HG03025 (cell line): Measurements from ENCODE around the gene ERBB4.
A peak's percentile ranks its signal among the peaks of the same experiment; 100 is the strongest.
"Not testable (repeated sequence)": the region's sequence is repeated elsewhere in the genome, so short reads cannot be mapped to it uniquely, and the experiment has no call there.

Source experiments
- ATAC-seq: cut with Tn5 transposase; IDR thresholded peaks from one replicate; pipeline ENCODE4 v1.9.1; 2021; ENCODE audit warnings: mild to moderate bottlenecking, moderate library complexity; ENCODE audit not compliant: unreplicated experiment, low FRiP score

The ERBB4 gene

DNA sequence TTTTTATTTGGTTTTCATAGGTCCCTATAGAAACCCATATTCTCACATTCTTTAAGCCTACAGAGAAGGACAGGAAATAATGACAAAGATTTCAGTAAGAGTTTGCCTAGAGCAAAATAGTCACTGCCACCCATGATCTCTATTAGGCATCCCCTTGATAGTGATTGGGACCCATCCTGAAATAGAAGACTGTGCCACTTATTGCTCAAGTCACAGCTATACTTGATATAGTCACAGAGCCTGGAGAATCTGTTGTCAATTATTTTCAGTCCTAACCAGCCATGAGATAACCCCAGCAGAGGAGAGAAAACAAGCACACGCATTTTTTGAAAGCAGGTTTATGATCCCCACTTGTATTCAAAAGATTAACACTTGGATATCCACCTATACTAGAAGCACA is 8.2 kb downstream of the ERBB4 start:
- ATAC-seq: no peak

DNA sequence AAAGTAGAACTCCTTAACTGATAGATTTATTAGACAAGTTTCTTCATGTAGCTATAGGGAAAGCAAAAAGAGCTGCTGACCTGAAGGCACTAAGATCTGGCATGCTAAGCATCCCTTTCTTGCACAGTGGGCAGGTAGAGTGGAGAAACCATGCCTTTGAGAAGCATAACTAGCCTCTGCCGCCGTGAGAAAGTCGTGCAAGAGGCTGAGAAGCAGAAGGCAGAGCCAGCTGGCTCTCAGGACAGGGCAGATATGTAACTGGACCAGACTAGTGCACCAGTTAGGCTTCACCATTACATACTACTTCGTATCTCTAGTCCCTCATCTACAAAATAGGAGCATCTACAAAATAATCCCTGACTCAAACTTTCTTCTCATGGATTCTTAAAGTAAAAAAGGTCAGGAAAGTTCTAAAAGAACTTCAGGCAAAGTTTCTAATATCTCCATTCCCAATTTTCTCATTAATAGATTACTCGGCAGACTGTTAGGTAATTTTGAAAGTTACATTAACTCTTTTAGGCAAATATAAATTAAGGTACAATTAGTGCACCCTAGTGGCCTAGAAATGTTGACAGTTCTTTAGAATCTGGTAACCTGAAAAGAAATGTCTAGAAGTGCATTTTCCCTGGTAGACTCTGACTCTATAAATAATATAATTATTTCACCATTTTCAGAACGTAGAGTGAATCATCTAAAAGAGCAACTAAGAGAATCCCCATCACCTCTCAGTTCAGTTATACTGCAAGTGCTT is 10.3 kb downstream of the ERBB4 start:
- ATAC-seq: no peak

DNA sequence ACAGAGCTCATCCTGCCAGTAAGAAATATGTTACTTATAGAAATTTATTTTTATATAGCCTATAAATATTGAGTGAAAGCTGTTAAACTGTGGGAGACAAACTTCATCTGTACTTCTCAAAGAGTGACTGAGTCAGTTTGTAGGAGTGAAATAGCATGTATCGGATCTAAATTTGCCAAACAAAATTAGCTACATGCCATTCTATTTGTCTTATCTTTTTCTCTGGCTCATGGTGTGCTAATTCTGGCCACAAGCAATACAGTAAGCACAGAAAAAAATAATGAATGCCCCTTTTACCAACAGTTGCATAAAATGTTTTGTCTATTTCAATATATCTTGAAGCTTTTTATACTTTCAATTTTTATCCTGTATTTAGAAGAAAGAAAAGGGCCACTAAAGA is 12.5 kb downstream of the ERBB4 start:
- no peak for ATAC-seq

DNA sequence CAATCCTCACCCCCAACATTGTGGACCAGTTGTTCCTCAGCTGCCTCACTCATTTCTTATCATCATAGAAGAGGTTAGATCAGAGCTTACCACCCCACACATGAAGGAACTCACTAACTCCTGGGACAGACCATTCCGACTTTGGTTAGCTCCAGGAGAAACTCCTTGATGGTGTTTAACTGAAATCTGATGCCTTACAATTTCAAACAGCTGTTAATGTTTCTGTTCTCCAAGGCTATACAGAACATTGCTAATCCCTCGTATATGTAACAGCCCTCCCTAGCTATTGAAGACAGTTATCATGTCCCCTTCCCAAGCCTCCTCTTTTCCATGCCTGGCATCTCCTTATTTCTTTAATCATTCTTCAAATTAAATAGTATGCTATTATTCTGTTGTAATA is 14.8 kb downstream of the ERBB4 start:
- ATAC-seq: no peak

DNA sequence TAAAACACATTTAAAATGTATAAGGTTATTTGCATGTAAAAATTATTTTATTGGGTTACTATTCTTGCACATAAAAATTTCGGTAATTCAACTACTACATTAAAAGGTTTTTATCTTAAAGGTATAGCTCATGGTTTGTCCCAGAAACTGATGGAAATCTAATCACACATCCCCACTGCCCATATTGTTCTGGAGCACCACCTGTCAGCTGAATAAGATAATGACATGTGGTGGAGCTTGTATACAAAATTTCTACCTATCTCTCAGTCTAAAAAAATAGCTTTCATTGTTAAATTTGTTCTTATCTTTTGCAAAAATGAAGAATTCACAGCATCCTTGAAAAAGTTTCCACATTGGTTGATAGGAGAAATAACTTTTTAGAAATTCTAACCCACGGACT is 18.3 kb downstream of the ERBB4 start:
- no peak for ATAC-seq

DNA sequence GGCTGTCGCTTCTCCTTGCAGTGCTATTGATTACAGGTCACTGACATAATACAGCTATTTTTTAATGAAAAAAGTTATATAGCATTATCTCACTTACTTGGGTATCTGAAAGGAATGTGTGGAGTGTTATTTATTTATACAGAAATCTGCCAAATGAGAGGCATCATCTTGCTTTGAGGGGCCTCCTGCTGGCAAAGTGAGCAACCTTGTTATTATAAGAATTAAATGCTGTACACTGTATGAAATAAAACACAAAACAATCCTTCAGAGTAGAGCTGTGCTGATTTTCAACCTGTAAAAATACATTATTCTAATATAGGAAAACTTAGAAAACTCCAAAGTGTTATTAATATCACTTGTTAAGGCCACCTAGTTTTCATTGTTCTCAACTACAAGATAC is 20.9 kb downstream of the ERBB4 start:
- no peak for ATAC-seq

DNA sequence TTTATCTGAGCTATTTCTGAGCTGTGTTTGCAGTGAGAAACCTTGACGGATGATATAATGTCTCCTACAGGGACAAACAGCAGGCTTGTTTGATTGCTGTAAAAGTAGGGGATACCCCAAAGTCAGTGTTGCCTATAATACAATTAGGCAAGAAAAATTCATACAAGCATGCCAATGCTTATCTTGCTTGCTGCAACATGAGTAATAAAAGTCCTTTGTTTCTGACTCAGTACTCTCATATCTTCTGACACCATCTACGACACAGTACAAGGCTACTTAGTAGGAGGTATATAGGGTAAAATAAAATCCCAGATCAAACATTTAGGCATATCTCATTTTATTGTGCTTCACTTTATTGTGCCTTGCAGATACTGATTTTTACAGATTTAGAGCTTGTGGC is 33.0 kb downstream of the ERBB4 start:
- ATAC-seq: peak; percentile 70

DNA sequence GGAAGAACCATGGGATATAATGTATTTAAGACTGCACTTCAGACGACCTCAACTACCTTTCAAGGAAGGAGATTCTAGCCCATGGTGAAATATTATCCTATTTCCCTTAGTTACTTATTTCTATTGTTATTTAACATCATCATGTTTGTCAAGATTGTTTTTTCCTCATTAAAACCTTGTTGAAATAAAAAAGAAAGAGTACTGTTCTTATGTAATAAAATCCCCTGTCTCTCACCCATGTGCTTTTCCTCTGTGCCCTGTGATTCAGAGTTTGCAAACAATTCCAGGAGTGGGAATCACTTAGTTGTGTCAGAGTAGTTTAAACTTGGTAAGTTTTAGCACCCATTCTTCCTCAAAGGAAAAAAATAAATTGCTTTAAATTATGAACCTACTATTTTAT is 43.6 kb downstream of the ERBB4 start:
- ATAC-seq: no peak

DNA sequence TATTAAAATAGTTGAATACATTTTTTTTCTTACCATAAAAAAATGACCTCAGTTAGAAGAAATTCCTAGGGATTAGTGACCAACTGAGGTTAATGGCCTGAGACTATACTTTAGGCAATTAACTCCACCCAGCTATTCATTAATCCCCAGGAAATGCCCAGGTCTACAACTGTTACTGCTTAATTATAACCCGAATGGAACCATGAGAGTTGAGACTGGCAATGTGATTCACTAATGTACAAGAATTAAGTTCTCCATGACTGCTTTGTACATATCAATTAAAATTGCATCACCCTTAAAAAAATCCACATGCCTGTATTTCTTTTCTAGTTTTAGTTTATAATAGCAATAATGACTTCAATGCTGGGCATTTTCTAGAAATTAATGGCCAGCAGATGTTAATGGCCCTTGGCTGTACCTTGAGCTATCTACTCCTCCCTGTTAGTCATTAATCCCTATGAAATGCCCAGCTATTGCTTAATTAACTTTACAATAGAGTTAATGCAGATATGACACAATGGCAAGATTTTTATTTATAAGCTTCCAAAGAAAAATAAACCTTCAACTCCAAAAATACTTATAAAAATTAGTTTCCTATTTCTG is 44.1 kb downstream of the ERBB4 start:
- no peak for ATAC-seq

DNA sequence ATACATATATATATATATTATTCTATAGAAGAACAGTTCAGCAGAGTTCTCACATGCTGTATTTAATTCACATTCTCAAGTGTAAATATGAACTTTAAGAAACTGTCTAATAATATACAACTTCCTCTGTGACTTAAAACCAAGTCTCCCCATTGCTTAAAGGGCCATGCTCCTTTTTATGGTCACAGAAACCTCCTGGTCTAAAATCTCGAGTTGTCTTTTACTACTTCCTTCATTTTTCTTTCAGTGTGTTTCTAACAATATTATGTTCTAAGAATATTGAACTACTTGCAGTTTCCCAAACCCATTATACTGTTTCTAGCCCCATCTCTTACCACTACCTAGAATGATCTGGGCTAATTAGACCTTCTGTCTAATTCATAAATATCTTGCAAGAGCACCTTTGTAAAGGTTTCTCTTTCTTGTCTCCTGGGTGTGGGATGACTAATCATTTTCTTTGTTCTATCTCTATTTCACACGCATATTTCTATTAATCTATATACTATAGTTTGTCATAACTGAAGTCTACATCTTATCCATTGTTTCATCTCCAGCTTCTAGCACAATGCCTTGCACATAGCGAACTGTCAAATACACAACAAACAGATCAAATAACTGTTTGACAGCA is 48.8 kb downstream of the ERBB4 start:
- peak; percentile 92 for ATAC-seq

DNA sequence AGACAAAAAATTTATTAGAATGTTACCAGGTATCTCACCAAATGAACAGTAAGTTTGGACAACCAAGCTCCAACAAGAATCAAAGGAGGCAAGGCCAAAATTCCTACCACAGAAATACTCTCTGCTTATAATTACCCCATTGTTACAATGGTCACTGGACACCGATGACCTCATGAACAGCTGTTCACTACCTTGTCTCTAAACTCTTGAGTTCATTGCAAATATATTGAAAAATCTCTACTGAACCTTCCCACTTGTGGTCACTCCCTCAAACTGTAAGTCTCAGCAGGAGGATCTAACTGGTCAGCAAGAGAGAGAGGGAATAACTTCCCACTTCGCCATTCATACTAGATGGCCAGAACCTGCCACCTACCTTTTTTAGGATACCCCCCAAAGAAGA is 50.0 kb downstream of the ERBB4 start:
- ATAC-seq: no peak

DNA sequence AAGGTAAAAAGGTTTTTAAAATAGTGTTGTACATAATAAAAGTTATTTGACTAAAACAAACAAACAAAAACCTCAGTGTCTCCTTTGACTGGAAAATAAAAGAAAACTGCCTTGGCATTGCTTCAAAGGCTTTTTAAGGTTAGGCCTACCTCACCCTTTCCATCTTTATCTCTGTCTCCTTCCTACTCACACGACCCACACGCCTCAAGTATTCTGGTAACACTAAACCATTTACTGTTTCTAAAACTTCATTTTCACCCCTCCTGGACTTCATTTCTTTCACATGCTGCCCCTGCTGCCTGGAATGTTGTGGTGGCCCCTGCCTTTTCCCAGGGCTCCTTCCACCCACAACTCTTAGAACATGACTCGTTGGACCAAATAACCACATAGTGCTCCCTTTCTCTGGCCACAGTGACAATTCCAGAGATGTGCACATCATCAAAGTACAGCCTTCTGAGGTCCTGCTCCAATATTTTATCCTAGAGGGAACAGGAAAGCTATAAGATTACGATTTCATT is 54.0 kb downstream of the ERBB4 start:
- no peak for ATAC-seq

DNA sequence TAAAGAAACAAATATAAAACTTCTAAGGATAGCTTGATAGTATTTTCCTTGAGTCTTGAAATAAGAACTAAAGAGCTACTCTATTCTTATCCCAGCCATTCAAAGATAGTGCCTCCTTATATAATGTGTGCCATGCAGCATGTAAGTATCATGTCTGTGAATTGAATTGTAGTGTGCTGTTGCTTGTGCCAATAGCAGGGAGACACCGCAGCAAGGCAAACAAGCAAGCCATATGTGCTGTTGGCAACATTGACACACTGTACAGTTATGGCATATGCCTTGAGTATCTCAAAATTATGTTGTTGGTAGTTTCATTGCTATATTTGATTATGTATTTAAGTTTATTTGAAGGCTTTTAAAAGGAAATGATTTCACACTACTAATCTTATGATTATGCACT is 58.2 kb downstream of the ERBB4 start:
- no peak for ATAC-seq

DNA sequence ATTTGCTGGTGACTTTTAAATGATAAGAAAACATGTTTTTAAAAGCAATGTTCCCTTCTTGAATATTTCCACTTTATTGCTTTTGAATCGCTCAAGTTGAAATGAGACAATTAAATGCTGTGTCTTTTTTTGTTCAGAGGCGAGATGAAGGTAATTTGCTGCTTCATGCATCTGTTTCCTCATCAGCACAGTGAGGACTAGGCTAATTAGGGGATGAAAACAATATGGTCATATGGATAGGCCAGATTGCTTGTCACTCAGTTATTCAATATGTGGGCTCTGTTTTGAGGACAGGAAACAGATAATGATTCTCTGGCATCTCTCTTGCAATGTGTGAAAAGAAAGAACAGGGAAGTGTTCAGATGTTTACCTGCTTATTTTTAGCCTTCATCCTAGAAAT is 61.0 kb downstream of the ERBB4 start:
- ATAC-seq: no peak

DNA sequence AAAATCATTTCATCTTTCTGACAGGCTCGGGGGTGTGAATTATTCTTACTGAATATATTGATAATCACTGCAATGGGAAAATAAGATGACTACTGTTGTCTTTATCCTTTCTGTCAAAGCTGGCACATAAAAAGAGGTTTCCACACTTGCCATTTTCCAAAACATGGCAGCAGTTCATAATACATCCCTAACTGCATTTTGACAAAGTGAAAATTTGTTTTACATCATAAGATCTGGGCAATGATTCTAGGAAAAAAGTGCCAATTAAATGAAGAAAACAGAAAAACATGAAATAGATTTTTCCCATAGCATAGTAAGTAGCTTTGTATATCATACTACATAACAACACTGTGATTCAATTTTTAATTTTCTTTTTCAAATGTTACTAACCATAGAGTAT is 65.4 kb downstream of the ERBB4 start:
- ATAC-seq: no peak

DNA sequence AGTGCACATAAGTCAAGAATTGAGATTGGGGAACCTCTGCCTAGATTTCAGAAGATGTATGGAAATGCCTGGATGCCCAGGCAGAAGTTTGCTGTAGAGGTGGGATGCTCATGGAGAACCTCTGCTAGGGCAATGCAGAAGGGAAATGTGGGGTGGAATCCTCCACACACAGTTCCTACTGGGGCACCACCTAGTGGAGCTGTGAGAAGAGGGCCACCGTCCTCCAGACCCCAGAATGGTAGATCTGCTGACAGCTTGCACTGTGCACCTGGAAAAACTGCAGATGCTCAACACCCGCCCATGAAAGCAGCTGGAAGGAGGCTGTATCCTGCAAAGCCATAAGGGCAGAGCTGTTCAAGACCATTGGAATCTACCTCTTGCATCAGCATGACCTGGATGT is 71.1 kb downstream of the ERBB4 start:
- ATAC-seq: not testable (repeated sequence)

DNA sequence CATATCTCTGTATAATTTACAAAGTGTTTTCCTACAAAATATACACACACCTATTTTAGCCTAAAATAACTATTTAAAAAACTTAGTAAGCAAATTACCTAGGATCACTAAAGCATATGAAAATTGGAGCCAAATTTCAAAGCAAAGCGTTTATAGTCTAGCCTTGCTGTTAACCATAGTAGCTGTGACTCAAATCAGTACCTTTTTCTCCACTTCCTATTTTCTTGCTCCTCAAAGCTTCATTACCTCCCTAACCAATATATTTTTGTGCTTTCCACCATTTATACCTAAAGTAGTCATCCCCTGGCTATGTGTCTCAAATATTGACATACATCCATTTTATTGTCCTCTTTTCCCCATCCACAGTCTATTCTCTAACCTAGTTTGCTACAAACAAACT is 73.1 kb downstream of the ERBB4 start:
- ATAC-seq: no peak

DNA sequence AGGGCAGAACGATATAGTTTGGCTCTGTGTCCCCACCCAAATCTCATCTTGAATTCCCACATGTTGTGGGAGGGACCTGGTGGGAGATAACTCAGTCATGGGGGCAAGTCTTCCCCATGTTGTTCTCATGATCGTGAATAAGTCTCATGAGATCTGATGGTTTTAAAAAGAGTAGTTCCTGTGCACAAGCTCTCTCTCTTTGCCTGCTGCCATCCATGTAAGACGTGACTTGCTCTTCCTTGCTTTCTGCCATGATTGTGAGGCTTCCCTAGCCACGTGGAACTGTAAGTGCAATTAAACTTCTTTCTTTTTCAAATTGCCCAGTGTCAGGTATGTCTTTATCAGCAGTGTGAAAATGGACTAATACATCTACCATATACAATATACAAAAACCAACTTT is 76.9 kb downstream of the ERBB4 start:
- not testable (repeated sequence) for ATAC-seq

DNA sequence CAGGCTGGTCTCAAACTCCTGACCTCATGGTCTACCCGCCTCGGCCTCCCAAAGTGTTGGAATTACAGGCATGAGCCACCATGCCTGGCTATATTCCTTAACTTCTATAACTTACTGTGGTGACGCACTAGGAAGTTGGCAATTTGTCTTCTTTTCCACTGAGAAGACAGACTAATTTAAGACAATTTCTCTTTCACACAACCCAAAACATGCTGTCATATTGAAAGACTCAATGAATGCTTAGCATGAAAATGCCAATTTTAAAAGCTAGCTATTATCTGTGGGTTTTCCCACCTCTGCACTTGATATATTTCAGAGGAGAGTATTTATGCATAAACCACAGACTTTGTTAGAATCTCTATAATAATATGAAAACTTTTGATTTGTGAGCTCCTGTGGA is 84.5 kb downstream of the ERBB4 start:
- no peak for ATAC-seq

DNA sequence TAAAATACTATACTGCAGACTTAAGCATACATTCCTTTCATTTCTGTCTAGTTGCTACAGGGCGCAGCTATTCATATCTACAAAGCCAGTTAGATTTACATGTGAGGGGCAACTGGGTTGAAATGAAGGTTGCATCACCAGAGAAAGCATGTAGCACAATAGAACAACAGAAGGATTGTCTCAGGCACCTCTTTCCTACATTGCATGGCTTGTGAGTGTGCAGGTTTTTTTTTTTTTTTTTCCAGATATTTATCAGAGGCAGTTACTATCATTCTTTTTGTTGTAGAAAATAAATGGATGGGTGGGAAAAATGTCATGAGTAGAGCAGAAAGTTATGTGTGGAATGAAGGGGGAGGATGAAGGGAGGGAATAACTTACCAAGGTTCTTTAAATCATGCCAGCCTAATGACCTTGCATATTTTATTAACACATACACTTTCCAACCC is 86.8 kb downstream of the ERBB4 start:
- no peak for ATAC-seq

DNA sequence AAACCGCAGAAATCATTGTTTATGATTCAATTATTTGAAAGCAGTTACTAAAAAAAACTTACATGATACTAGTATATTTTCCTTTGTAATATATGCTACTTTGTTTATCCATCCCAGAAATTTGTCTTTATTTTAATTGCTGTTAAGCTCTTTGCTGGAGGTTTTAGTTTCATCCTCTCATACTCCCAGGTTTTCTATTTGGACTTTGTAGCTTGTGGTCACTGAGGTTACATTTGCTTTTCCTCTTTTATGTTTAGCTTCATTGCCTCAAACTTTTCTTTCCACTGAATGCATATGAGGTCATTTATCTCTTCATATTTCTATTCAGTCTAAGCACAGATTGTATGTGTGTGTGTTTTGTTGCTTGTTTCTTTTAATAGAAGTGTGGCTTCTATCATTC is 89.9 kb downstream of the ERBB4 start:
- ATAC-seq: no peak

DNA sequence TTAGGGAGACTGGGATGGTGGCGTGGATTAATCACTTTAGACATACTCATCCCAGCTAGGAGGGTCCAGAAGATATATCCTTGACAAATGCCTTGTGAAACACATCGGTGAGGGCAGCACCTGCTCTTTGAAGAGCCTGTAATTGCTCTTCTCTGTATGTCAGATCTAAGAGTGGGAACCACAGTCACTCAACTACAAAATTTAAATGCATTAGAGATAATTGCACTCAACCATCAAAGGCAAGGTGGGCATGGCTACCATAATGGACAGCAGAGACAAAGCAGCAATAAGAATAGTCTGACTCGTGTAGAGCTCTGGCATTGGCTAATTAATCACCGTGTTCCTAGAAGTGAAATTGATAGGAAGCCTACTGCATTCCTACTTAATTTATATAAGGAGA is 96.8 kb downstream of the ERBB4 start:
- ATAC-seq: no peak
